GM19455 (cell line): ENCODE data around the gene IDH3G.
"Not testable (repeated sequence)": the region's sequence is repeated elsewhere in the genome, so short reads cannot be mapped to it uniquely, and the experiment has no call there.

Source experiments
- ATAC-seq: cut with Tn5 transposase; IDR thresholded peaks from one replicate; pipeline ENCODE4 v1.9.1; 2021; ENCODE audit not compliant: unreplicated experiment

Gene IDH3G

GRCh38 chrX:153763298-153763932 is 30.8 kb downstream of the IDH3G start:
- ATAC-seq: no peak

DNA sequence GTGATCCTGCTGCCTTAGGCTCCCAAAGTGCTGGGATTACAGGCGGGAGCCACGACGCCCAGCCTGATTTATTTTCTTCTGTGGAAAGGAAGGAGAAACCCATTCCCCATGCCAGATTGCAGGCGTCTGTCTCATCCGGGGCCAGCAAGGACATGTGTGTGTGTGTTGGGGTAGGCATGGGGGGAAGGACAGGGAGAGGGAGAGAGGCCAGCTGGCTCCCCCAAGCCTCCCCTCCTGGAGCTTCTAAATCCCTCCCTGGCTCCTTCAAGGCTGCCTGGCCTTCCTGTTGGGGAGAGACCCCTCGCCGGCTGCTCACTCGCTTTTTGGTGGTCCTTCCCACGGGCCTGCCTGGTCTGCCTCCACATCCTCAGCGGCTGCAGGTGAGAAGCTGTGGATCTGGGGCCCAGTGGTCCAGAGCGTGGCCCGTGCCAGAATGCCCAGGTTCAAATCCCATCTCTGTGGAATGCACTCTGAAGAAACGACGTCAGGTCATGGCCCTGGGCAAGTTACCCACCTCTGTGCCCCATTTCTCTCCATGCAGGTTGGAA is 31.5 kb downstream of the IDH3G start:
- no peak for ATAC-seq

- ATAC-seq: no peak
These were observed 32.3 kb downstream of the IDH3G start for GRCh38 chrX:153761863-153762262.

- ATAC-seq: no peak
These were observed 39.0 kb downstream of the IDH3G start for GRCh38 chrX:153755136-153755535.

DNA sequence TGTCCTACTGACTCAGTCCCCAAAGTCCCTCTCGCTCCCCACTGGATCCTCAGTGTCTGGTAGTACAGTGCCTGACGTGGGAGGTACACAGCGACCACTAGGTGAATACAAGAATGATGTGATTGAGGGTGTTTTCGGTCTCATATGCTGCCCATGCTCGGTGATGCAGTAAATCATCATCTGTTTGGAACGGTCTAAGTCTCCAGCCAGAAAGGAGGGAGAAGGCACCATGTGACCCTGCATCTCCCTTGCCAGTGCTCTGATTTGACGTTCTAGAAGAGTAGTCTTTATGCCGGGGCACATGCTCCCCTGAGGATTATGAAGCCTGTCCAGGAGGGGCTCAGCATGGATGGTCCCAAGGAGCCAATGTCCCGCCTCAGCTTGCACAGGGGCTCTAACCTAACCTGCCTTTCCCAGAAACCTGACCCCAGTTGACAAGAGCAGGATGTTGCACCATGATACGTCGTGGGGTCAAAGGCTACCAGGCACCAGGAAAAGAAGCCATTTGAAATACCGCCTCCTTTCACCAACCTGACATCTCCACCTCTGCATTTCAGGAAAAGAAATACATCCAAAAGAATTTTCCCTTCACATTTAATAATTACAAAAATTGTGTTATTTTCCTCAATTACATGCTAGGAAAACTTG is 43.9 kb downstream of the IDH3G start:
- ATAC-seq: no peak

DNA sequence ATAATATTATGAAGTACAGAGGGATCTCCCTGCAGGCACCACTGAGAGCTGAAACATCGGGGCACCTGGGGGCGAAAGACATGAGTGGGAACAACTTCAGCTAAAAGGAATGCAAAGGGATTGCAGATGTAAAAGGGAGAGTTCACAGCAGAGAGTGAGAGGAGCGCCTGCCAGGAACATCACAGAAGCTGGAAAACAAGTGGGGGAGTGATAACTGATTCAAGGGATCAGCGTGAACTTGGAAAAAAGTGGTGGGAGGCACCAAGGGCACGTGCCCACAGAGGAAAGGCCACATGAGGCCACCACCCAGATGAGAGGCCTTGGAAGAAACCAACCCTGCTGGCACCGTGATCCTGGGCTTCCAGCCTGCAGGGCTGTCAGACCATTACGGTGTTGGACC is 45.2 kb downstream of the IDH3G start:
- ATAC-seq: not testable (repeated sequence)

DNA sequence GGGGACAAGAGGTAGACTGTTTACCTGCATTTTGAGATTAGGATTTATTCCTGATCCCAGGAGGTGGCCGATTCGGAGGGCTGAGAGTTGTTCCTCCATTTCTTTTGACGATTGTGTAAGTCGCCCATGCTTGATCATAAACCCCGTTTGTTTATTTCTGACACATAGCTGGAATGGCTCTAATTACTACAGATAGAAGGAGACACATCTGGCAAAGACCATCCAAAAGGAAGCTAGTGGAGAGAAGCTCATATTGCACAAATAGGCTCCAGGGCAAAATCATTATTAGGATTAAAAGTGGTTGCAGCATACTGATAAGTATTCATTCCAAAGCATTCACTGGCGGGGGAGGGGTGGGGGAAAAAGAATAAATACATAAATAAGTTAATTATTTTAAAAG is 47.2 kb downstream of the IDH3G start:
- not testable (repeated sequence) for ATAC-seq

DNA sequence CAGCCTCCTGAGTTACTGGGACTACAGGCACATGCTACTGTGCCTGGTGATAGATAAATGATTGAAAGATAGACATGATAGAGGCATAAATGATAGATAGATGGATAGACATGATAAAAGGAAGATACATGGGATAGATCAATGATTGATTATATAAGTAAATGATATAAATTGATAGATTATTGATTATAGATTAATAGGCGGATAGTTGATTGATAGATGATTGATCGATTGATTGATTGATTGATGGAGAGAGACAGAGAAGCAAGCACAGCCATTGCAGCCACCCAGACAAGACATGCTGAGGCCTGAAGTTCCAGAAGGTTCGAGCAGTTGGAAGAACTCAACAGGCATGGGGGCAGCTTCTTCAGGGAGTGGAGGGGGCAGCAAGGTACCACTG is 47.8 kb downstream of the IDH3G start:
- ATAC-seq: no peak

- not testable (repeated sequence) for ATAC-seq
These were observed 49.1 kb downstream of the IDH3G start for GRCh38 chrX:153745067-153745433.

DNA sequence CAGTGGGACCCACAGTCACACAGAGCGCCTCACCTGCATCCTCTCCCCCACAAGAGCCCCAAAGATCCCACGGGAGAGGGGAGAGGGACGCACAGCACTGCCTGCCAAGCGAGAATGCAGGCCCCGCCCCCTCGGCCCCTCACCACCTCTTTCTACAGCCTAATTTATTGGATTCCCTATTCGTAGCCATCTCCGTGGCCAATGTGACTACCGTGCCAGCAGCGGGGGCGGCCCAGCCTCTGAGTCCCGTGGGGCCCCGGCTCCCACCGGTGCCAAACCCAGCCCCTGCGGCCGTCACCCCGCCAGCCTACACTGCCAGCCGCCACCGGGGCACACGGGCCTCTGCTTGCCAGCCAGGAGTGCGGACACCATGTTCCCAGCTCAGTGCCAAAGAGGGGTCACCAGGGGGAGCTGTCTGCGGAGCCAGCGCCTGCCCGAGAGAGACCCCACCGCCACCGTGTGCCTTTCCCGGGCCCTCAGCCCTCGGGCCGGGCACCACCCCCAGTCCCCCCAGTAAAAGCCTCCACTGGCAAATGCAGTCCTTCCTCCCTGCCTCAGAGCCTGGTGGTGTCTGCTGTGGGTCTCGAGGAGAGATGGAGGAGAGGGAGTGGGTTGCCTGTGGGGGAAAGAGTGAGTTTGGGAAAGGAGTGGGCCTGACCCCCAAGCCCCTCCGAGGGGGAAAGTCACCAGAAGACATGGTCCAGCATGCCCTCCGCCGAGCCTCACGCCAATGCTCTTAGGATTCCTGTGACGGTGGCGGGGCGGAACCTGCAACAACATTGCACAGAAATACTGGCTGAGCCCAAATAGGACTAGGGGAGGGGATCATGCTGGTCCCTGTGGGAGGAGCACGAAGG is 49.7 kb downstream of the IDH3G start:
- ATAC-seq: no peak

GRCh38 chrX:153743468-153744209 is 50.5 kb downstream of the IDH3G start:
- not testable (repeated sequence) for ATAC-seq

DNA sequence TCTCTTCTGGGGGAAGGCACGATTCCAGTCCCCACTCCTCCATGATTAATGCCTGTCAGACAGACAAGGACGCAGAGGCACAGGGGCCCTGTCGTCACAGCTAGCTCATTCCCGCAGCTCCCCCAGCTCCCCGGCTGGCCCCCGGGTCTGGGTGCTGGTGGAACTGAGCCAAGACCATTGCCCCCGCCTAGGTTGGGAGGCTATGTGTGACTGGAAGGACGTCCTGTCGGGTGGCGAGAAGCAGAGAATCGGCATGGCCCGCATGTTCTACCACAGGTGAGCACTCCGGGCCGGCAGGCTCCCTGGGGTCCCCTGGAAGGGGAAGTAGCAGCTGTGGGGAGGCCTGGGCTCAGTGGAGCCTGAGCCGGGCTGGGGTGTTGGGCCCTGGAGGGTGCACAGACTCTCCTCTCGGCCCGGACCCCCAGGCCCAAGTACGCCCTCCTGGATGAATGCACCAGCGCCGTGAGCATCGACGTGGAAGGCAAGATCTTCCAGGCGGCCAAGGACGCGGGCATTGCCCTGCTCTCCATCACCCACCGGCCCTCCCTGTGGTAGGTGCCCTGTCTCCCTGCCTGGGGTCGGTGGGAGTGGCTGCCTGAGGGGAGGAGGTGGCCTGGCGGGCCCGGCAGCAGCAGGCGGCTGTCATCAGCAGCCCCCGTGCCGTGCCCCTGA is 51.2 kb downstream of the IDH3G start:
- not testable (repeated sequence) for ATAC-seq

DNA sequence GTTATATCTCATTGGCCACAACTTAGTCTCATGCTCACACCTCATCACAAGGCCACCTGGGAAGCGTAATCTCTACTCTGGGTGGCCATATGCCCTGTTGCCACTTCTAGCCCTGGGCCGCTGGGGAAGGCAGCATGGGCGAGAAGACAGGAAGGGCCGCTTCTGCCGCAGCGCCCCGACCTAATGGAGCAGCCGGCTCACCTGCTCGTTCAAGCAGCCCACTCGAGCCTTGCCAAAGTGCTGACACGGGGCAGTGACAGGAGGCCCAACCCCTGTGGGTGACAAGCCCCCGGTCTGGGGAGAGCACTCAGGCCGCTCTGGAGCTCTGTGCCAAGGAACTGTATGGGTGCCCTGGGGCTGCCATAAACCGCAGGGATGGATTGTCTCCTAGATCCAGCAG is 52.1 kb downstream of the IDH3G start:
- ATAC-seq: not testable (repeated sequence)

DNA sequence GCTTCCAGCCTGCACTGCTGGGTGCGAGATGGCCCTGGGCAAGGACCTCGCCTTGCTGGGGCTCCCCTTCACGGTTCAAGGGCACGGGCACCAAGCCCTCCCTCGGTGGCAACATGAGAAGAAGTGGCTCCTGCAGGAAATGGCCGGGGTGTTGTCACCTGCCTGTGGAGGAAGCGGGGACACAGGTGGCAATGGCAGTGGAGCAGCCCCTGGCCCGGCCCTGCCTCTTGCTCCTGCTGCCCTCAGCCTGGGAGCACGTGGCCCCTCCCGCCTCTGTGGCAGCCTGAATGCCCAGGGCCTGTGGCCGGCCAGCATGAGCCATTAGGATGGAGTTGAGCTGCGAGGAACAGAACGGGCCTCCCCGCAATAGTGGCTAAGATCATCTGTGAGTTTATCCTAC is 52.7 kb downstream of the IDH3G start:
- ATAC-seq: no peak

- no peak for ATAC-seq
These were observed 53.4 kb downstream of the IDH3G start for GRCh38 chrX:153740631-153741222.

DNA sequence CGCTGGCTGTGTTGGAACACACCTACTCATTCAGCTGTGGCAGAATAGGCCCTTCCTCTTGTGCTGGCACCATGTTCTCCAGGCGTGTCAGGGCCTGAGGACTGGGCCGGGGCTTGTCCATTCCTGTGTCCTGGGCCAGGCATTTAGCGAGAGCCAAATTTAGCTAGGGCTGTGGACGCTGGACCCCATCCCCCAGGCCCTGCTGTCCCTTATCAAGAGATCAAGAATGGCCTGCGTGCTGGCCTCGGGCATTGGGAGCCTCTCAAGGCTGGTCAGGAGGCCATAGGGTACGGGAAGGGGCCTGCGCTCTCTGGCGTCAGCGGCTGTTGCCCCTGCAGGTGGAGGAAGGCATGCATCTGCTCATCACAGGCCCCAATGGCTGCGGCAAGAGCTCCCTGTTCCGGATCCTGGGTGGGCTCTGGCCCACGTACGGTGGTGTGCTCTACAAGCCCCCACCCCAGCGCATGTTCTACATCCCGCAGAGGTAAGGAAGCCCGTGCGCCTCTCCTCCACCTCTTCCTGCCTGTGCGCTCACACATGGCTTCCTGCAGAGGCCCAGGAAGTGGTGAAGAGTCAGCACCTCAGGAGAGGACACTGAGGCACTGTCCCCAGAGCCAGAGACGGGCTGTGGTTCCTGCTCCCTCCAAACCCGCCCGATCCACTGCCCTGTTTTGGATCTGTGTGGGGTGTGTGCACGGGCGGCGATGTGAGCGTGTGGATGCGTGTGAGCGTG is 54.3 kb downstream of the IDH3G start:
- ATAC-seq: no peak

DNA sequence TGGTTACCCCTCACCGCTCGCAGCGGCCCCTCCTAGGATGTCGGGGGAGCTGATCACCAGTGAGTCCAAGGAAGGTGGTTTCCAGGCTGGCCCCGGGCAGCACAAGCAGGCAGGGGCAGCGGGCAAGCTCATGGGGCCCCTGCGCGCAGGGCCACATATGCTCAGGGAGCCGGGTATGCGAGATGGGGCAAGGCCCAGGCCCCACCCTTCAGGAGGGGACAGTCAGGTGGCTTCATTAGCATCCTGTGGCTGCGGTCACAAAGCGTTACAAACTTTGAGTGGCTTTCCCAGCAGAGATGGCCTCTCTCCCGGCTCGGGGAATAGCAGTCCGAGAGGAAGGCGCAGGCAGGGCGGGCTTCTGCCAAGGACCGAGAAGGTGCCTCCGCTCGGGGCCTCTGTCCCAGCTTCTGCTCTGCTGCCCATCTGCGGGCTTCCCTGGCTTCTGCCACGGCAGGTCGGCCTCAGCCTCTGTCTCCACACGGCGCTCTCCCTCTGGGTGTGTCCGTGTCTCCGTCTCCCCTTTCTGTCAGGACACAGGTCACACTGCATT is 56.0 kb downstream of the IDH3G start:
- no peak for ATAC-seq

DNA sequence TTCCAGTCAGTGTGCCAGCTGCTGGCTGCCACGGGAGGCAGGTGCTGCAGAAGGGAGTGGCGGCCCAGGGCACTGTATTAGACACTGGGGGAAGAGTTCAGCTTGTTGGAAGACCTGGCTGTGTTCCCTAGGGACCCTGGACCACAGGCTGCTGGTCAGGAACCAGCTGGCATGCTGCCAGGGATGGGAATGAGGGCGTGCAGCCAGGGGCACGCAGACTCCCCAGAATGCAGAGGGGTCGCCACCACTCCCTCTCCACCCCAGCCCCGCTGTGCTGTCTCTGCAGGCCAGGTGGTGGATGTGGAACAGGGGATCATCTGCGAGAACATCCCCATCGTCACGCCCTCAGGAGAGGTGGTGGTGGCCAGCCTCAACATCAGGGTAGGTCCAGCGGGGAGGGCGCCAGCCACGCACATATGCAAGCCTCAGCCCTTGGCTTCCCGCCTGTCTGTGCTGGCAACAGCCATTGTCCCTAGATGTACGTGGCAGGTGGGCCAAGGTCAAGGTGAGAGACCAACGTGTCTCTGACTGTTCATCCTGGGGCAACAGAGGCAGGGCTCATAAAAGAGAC is 57.2 kb downstream of the IDH3G start:
- ATAC-seq: no peak
